GM06990 (cell line): ENCODE measurements around the gene FHIT.

Experiments
- DNase-seq: peaks from one replicate; pipeline ENCODE4 v3.0.0-alpha.2; 2011; ENCODE audit not compliant: insufficient read length; ENCODE audit errors: extremely low read depth
- H3K27me3 ChIP-seq: replicated peaks from 2 replicates; pipeline ENCODE4 v1.6.0; 2011; ENCODE audit warnings: low read length; ENCODE audit not compliant: control insufficient read depth, insufficient read depth
- H3K36me3 ChIP-seq: 2 replicates; pipeline ENCODE4 v1.5.1; 2011; ENCODE audit warnings: low read length; ENCODE audit not compliant: control insufficient read depth, insufficient read depth
- H3K4me3 ChIP-seq: replicated peaks from 2 replicates; pipeline ENCODE4 v1.5.1; 2011; ENCODE audit warnings: low read depth, mild to moderate bottlenecking, control low read depth, low read length
- CTCF ChIP-seq: IDR thresholded peaks from 2 replicates; pipeline ENCODE4 v1.5.1; 2011; ENCODE audit warnings: low read length, control low read depth, mild to moderate bottlenecking, inconsistent platforms; ENCODE audit not compliant: insufficient read depth, poor library complexity, severe bottlenecking

The FHIT gene

DNA sequence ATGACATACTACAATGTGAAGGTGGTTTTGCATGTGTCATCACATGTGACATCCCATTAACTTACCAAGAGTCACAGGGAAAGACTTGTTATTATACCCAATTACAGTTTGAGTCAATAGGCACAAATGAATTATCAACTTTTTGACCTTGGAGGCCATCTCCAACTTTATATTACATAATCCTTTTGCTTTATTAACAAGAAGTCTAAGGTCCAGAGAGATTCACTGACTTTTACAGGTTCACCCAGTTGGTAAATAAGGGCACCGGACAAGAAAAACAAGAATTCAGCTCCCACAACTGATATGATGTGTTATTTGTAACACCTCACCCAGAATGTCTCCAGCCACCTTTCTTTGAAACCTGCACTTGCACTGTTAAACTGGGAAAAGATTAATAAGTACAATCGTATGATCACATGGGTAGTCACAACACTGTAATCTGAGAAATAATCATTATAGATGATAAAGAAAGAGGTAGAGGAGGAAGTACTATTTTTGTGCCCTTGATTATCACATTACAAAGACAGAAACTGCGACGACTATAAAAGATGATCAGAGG lies 928.9 kb downstream of the FHIT start:
- no peaks in the 10 kb centered on the region for H3K36me3 ChIP-seq
- TF ChIP-seq CTCF, result no peak
- no peak for DNase-seq
- no peak overlapping the region for H3K4me3 ChIP-seq
- no peaks in the 10 kb centered on the region for H3K27me3 ChIP-seq

GRCh38 chr3:60319179-60319858 lies 931.9 kb downstream of the FHIT start:
- TF ChIP-seq CTCF, result no peak
- Histone ChIP-seq H3K27me3 (no peaks in the 10 kb centered on the region), H3K36me3 (no peaks in the 10 kb centered on the region), H3K4me3 (no peak overlapping the region)
- DNase-seq, result no peak

GRCh38 chr3:60316121-60316797 lies 935.0 kb downstream of the FHIT start:
- Histone ChIP-seq H3K36me3 (no peaks in the 10 kb centered on the region), H3K4me3 (no peak overlapping the region), H3K27me3 (no peaks in the 10 kb centered on the region)
- TF ChIP-seq CTCF, result no peak
- DNase-seq, result no peak

GRCh38 chr3:60313951-60314461 lies 937.2 kb downstream of the FHIT start:
- Histone ChIP-seq H3K27me3 (no peaks in the 10 kb centered on the region), H3K36me3 (no peaks in the 10 kb centered on the region), H3K4me3 (no peak overlapping the region)
- TF ChIP-seq CTCF, result no peak
- DNase-seq, result no peak

- DNase-seq, result no peak
- no peak for TF ChIP-seq CTCF
- Histone ChIP-seq H3K36me3 (no peaks in the 10 kb centered on the region), H3K27me3 (no peaks in the 10 kb centered on the region), H3K4me3 (no peak overlapping the region)
Measured at GRCh38 chr3:60313231-60313798, 937.9 kb downstream of the FHIT start.
